GM12873 (cell line): Measurements from ENCODE around the gene NUMB.

ENCODE experiments used
- CTCF ChIP-seq: IDR thresholded peaks from 2 replicates; pipeline ENCODE4 v1.5.1; 2012; ENCODE audit warnings: low read depth, mild to moderate bottlenecking, moderate library complexity, low read length, control low read depth; ENCODE audit not compliant: insufficient read depth; ENCODE audit errors: missing control alignments

The NUMB gene

GRCh38 chr14:73230051-73230450, 228.3 kb downstream of the NUMB start:
- no peak for TF ChIP-seq CTCF

- no peak for TF ChIP-seq CTCF
These were observed 230.2 kb downstream of the NUMB start for GRCh38 chr14:73227812-73228781.

- no peak for TF ChIP-seq CTCF
These were observed 232.8 kb downstream of the NUMB start for GRCh38 chr14:73225496-73225895.
